ENCODE results near the gene GRK5.

- TF ChIP-seq CTCF (conservative IDR thresholded peaks at IDR 0.05; ENCODE audit: low read depth, low read length), result no peak
- TF ChIP-seq EZH2 (IDR thresholded peaks at IDR 0.05; ENCODE audit: borderline replicate concordance, low read depth, low read length, poor library complexity, severe bottlenecking), result no peak
Observed at GRCh38 chr10:119257899-119258419, 50.6 kb downstream of the GRK5 start.
